Right cardiac atrium (tissue), 5 donors: Measurements from ENCODE around the gene TMOD2. TPM values are rescaled to one million over a fixed set of nuclear protein-coding genes. Genes with fewer than 3 reads are reported as not detected.

Experiments
- ATAC-seq, 2 donors: fragments of 200-7000 bp; cut with Tn5 transposase; one replicate each; pipeline versions ENCODE4 v1.8.0 to v1.9.1; 2020; ENCODE audit warnings: moderate library complexity in 2 of 2, mild to moderate bottlenecking in 1 of 2
- DNase-seq, 3 donors: peaks; one replicate each; pipeline ENCODE4 v3.0.0-alpha.2; 2020
- H3K27ac ChIP-seq: one replicate; pipeline ENCODE4 v1.5.1; 2013; ENCODE audit warnings: mild to moderate bottlenecking, low read length, control low read depth, moderate library complexity
- H3K27me3 ChIP-seq: one replicate; pipeline ENCODE4 v1.6.1; 2013; ENCODE audit not compliant: control insufficient read depth, insufficient read depth
- H3K4me1 ChIP-seq: one replicate; pipeline ENCODE4 v1.6.1; 2013; ENCODE audit warnings: low read length; ENCODE audit not compliant: control insufficient read depth, insufficient read depth
- H3K4me3 ChIP-seq: one replicate; pipeline ENCODE4 v1.5.1; 2013; ENCODE audit warnings: low read length, control low read depth
- H3K9me3 ChIP-seq: one replicate; pipeline ENCODE4 v1.6.1; 2013; ENCODE audit warnings: low read length; ENCODE audit not compliant: control insufficient read depth
- WGBS: extraction: QIAGEN DNeasy Blood & Tissue Kit; methylation state at CpG from one replicate; pipeline ENCODE4 v1.1.7; 2013; 5-methylcytosine and 5-hydroxymethylcytosine counted together
- intact Hi-C, 4 donors: fragments of 100-400 bp; cut with DNase I; formaldehyde crosslinking; loops; one replicate each; pipeline versions ENCODE4 v1.11.0 to v1.14.0; 2022 to 2023
- polyA plus RNA-seq: library from polyadenylated mRNA; stranded (reverse); fragments of 200-250 nt; gene quantifications from one replicate; pipeline ENCODE4 v1.2.3, GENCODE V29; 2013
- total RNA-seq, 4 donors: library from RNA; stranded (reverse); fragmentation: NEBNext Ultra II Directional; extraction: Animal tissue kit (Norgen Biotek cat#: 25700); gene quantifications; one replicate each; pipeline ENCODE4 v1.2.1, GENCODE V29; 2021
- donor health status: healthy with polysubstance abuse.
- donor health status: DM: no; HTN: yes; CAD: no.
- donor health status: DM: no; HTN: no; CAD: no.
- donor health status: DM: no; HTN: yes; CAD: no; lungs with severe emphysema.
- donor health status: DM: yes; HTN: yes; CAD: no.

TMOD2 gene
- total and polyA plus RNA-seq, 5 donors: 3.6 to 17.8 (median 13.4) TPM

DNA sequence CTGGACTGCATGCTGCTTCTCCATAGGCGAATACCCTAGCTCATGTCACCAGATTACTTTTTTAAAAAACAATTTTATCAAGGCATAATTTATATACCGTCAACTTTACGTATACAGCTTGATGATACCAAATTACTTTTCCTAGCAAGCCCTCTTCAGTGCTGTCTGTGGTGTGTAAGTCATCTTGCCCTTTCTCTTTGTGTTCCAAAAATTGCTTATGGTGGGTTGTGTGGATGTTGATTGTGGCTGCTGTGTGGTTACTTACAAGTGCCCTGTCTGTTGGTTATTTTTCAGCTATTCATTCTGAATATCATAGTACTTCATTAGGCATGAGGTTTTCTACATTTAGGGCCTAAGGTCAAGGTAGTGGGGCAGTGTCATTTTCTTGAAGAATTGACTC is 90.9 kb downstream of the TMOD2 start:
- Histone ChIP-seq H3K27ac (peak overlapping the region; percentile 27), H3K4me1 (peaks cover 27% of the 10 kb centered on the region), H3K27me3 (no peaks in the 10 kb centered on the region), H3K9me3 (no peaks in the 10 kb centered on the region), H3K4me3 (no peak overlapping the region)
- intact Hi-C loops: no loop called here
- WGBS: 96% methylated on average over 3 of the region's 3 CpGs
- no peak for DNase-seq
- no peak for ATAC-seq

DNA sequence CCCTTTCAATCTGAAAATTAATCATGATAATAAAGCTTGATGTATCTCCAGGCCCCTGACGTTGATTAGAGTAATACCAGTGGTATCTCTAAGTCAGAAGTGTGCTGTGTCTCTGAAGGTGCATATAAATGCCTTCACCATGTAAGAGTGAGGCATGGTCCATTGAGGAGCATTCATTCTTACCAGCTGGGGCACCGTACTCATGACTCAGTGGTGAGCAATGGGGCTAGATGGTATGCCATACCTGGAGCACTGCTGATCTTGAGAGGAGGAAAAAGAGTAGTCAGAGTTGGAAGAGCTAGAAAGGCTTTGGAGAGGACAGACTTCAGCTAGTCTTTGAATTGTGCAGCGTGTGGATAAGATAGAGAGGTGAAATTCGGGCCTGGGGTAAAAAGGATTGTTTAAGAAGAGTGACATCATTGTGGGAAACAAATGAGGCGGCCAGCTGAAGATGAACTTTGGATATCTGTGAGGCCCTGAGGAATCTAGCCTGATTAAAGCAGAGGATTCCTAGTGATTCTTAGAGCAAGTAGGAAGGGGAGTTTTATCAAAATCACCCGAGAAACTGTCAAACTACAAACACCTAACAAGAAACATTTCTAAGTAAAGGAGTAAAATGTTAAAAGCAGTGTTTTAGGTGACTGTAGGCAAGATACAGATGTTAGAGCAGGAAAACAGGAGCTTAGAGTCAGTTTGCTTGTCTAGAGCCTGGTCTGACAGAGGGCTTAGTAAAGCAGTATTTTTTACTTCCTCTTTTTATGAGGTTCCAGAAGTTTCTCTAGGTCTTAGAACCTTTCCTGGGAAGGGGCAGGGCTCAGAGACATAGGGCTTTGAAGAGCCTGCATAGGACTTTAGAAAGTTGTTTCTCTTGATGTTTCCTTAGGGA is 91.7 kb downstream of the TMOD2 start:
- Histone ChIP-seq H3K27me3 (no peaks in the 10 kb centered on the region), H3K4me3 (no peak overlapping the region), H3K4me1 (peaks cover 21% of the 10 kb centered on the region), H3K9me3 (no peaks in the 10 kb centered on the region), H3K27ac (peak overlapping the region; percentile 29)
- DNase-seq (no peak), ATAC-seq (peak in 1 of 2 donors; percentile 17)
- WGBS: 52% methylated on average over 6 of the region's 6 CpGs
- intact Hi-C loops: no loop called here

DNA sequence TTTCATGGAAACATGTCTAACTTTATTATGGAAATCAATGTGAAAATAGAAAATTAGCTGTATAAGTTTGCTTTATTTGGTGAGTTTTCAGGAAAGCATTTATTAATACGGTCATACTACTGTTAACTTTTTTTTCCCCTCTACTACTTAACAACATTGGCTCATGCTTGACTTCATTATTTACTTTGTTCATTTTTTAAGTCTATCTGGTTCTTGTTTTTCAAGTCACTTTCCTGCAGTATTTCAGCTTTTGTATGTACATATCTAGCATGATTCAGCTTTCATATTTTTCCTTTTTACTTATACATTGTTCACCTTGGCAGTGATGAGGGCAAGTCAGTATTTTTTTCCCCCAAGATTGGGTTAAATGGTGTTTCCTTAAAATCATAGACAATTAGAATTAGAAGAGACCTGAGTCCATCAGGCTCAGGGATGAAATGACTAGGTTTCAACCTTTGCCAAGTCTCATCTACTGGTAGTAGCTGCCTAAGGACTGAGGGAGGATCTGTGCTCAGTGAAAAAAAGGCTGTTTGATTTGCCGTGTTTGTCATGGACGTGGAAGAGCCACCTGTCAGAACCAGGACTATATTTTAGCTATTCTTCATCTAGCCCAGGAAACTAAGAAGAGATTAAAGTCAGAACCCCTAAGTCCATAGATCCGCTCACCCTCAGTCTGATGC is 93.5 kb downstream of the TMOD2 start:
- Histone ChIP-seq H3K9me3 (no peaks in the 10 kb centered on the region), H3K4me1 (peaks cover 23% of the 10 kb centered on the region), H3K27ac (peak overlapping the region; percentile 21), H3K27me3 (no peaks in the 10 kb centered on the region), H3K4me3 (no peak overlapping the region)
- 63% methylated on average over 4 of the region's 4 CpGs for WGBS
- intact Hi-C loops: no loop called here
- DNase-seq: no peak
- ATAC-seq: no peak

GRCh38 chr15:51846066-51846462 is 94.7 kb downstream of the TMOD2 start:
- no peak overlapping the region for H3K4me3 ChIP-seq
- H3K4me1 ChIP-seq: peaks cover 23% of the 10 kb centered on the region
- peak overlapping the region; percentile 59 for H3K27ac ChIP-seq
- no peaks in the 10 kb centered on the region for H3K9me3 ChIP-seq
- peak in 1 of 2 donors; percentile 5 for ATAC-seq
- no peaks in the 10 kb centered on the region for H3K27me3 ChIP-seq
- 55% methylated on average over 3 of the region's 3 CpGs for WGBS
- no peak for DNase-seq
- intact Hi-C loops: no loop called here

- intact Hi-C loops: no loop called here
- H3K9me3 ChIP-seq: no peaks in the 10 kb centered on the region
- ATAC-seq (peak; percentile 41 to 55), DNase-seq (no peak)
- peaks cover 23% of the 10 kb centered on the region for H3K4me1 ChIP-seq
- no peak overlapping the region for H3K4me3 ChIP-seq
- H3K27me3 ChIP-seq: no peaks in the 10 kb centered on the region
- 45% methylated on average over 3 of the region's 3 CpGs for WGBS
- H3K27ac ChIP-seq: peak overlapping the region; percentile 80
These were observed 95.2 kb downstream of the TMOD2 start for GRCh38 chr15:51846463-51847230.

GRCh38 chr15:51848811-51849210 is 97.4 kb downstream of the TMOD2 start:
- Histone ChIP-seq H3K27me3 (no peaks in the 10 kb centered on the region), H3K27ac (no peak overlapping the region), H3K9me3 (no peaks in the 10 kb centered on the region), H3K4me1 (peaks cover 15% of the 10 kb centered on the region), H3K4me3 (no peak overlapping the region)
- intact Hi-C loops: no loop called here
- WGBS: 33% methylated on average over 3 of the region's 3 CpGs
- ATAC-seq: peak; percentile 40 to 42
- no peak for DNase-seq

- intact Hi-C loops: no loop called here
- DNase-seq: no peak
These were observed 98.5 kb downstream of the TMOD2 start for GRCh38 chr15:51849860-51850259.

GRCh38 chr15:51853998-51854397 is 102.6 kb downstream of the TMOD2 start:
- intact Hi-C loops: no loop called here
- no peak for ATAC-seq
- DNase-seq: no peak
- H3K27ac ChIP-seq: no peak overlapping the region
- no peaks in the 10 kb centered on the region for H3K27me3 ChIP-seq
- 91% methylated on average over 2 of the region's 2 CpGs for WGBS
- H3K9me3 ChIP-seq: no peaks in the 10 kb centered on the region
- H3K4me1 ChIP-seq: peaks cover 8% of the 10 kb centered on the region
- no peak overlapping the region for H3K4me3 ChIP-seq

More at GRCh38 chr15:51849860-51850259, 98.5 kb downstream of the TMOD2 start:
- 64% methylated on average over 3 of the region's 3 CpGs for WGBS
- Histone ChIP-seq H3K27ac (no peak overlapping the region), H3K4me3 (no peak overlapping the region), H3K9me3 (no peaks in the 10 kb centered on the region), H3K4me1 (peaks cover 18% of the 10 kb centered on the region), H3K27me3 (no peaks in the 10 kb centered on the region)
- peak in 1 of 2 donors; percentile 34 for ATAC-seq

- DNase-seq (no peak), ATAC-seq (no peak)
- Histone ChIP-seq H3K4me3 (no peak overlapping the region), H3K27ac (no peak overlapping the region), H3K4me1 (peaks cover 3% of the 10 kb centered on the region), H3K9me3 (no peaks in the 10 kb centered on the region), H3K27me3 (no peaks in the 10 kb centered on the region)
- intact Hi-C loops: no loop called here
- 96% methylated on average over 1 of the region's 1 CpG for WGBS
These were observed 104.2 kb downstream of the TMOD2 start for GRCh38 chr15:51855612-51856011.

- intact Hi-C loops: no loop called here
- WGBS: 88% methylated on average over 5 of the region's 5 CpGs
- DNase-seq (no peak), ATAC-seq (no peak)
- H3K4me3 ChIP-seq: no peak overlapping the region
- no peaks in the 10 kb centered on the region for H3K9me3 ChIP-seq
- peaks cover 6% of the 10 kb centered on the region for H3K4me1 ChIP-seq
- H3K27ac ChIP-seq: no peak overlapping the region
- no peaks in the 10 kb centered on the region for H3K27me3 ChIP-seq
These were observed 105.5 kb downstream of the TMOD2 start for GRCh38 chr15:51856714-51857380.
